IPS-NIHi7 (cell line): ENCODE results near the gene PRDM8.
"Not testable (repeated sequence)": the region's sequence is repeated elsewhere in the genome, so short reads cannot be mapped to it uniquely, and the experiment has no call there.

Source experiments
- DNase-seq: peaks from one replicate; pipeline ENCODE4 v3.0.0; 2012; ENCODE audit warnings: mixed read lengths; ENCODE audit errors: extremely low spot score

Gene PRDM8

GRCh38 chr4:80196922-80197573, at the start of gene PRDM8:
Gene PRDM8 (plus strand): TSS chr4:80197503. CDS start chr4:80200081, 2,578 bp downstream.
- DNase-seq = peak; percentile 15

DNA sequence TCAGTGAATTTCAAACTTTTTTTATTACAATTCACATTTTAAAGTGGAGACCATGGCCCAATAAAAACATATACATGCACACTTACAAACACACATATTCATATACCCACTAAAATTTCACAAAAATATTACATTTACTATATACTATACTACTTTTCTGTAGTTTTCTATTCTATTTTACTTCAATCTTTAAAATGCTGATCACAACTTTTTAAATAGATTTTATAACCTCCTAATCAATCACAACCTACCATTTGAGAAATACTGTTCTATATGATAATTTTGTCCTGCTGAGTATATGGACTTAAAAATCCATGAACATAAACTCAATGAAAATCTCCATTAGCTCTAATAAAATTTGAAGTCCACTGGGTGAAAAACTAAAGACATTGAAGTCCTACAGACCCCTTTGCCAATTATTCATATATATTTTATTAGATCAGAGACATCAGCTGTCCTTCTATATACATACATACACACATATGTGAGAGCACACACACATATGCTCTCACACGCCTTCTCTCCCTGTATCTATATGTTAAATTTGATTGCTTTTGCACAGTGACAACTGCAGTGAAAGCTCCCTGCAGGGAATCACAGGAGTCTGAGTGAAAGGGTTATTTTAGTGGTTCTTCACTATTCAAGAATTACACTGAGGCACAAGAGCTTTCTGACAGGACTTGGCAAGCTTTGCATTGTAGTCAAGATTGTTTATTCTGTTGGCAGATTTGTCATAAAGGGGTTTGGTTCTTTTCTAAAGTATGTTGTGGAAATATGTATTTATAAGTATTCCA, 46.7 kb upstream of the PRDM8 start:
- no peak for DNase-seq

- no peak for DNase-seq
Observed at GRCh38 chr4:80151981-80152380, 45.3 kb upstream of the PRDM8 start.

- DNase-seq = no peak
Observed at GRCh38 chr4:80153874-80154544, 43.3 kb upstream of the PRDM8 start.

GRCh38 chr4:80154545-80154933, 42.8 kb upstream of the PRDM8 start:
- DNase-seq = no peak

GRCh38 chr4:80155316-80155982, 41.9 kb upstream of the PRDM8 start:
- no peak for DNase-seq

GRCh38 chr4:80156410-80156809, 40.9 kb upstream of the PRDM8 start:
- DNase-seq = no peak

DNA sequence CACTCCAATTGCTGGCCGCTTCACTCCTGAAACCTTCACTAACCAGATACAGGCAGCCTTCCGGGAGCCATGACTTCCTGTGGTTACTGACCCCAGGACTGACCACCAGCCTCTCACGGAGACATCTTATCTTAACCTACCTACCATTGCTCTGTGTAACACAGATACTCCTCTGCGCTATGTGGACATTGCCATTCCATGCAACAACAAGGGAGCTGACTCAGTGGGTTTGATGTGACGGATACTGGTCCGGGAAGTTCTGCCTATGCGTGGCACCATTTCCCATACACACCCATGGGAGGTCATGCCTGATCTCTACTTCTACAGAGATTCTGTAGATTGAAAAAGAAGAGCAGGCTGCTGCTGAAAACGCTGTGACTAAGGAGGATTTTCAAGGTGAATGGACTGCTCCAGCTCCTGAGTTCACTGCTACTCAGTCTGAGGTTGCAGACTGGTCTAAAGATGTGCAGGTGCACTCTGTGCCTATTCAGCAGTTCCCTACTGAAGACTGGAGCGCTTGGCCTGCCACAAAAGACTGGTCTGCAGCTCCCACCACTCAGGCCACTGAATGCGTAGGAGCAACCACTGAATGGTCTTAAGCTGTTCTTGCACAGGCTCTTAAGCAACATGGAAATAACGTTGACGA, 35.8 kb upstream of the PRDM8 start:
- no peak for DNase-seq

GRCh38 chr4:80162418-80162817, 34.9 kb upstream of the PRDM8 start:
- no peak for DNase-seq

DNA sequence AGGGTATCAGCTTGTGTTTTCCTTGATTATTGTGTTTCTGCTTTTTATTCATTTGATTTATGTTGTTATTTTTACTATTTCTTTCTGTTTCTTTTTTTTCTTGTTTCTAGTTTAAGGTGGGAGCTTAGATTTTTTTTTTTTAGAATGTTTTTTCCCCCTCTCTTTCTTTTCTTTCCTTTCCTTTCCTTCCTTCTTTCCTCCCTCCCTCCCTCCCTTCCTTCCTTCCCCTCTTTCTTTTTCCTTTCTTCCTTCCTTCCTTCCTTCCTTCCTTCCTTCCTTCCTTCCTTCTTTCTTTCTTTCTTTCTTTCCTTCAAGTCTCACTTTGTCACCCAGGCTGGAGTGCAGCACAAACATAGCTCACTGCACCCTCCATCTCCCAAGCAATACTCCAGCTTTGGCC, 31.4 kb upstream of the PRDM8 start:
- DNase-seq = no peak

- DNase-seq = no peak
Observed at GRCh38 chr4:80171251-80171650, 26.1 kb upstream of the PRDM8 start.

- DNase-seq = no peak
Observed at GRCh38 chr4:80171656-80172055, 25.6 kb upstream of the PRDM8 start.

- no peak for DNase-seq
Observed at GRCh38 chr4:80172203-80172602, 25.1 kb upstream of the PRDM8 start.

DNA sequence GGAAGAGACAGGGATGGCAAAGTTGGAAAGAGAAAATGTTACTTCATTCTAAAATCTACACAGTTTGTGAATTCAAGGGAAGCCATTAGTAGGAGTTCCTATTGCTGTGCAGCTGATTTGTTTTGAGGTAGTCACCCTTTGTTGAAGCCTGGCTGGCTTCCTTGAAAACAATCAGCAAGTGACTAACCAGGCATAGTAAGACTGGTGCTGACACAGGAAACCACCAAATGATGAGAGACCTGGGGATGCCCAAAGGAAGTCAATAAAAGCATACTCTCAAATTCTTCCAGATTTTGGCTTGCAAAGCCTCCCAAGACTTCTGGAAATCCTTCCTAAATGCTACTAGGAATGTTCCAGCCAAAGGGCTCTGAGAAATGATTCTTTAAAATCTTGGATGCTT, 23.9 kb upstream of the PRDM8 start:
- DNase-seq = no peak

- no peak for DNase-seq
Observed at GRCh38 chr4:80173841-80174240, 23.5 kb upstream of the PRDM8 start.

- not testable (repeated sequence) for DNase-seq
Observed at GRCh38 chr4:80177793-80178192, 19.5 kb upstream of the PRDM8 start.

DNA sequence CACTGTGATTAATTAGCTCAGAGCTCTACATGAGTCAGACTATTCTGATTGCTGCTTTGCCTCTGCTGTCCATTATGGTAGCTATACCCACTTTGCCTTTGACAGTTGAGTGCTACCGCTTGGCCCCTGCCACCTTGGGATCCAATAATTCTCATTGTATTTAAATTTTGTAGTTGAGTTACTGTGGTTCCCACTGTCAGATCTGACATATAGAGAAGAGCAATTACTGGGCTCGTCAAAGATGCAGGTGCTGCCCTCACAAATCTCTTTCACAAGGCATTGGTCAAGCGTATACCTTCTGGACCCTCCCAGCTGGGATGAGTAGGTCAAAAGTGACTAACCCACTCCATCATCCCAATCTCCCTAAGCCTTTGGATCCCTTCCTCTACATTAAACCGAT, 18.3 kb upstream of the PRDM8 start:
- no peak for DNase-seq

GRCh38 chr4:80179637-80180161, 17.6 kb upstream of the PRDM8 start:
- DNase-seq = no peak

DNA sequence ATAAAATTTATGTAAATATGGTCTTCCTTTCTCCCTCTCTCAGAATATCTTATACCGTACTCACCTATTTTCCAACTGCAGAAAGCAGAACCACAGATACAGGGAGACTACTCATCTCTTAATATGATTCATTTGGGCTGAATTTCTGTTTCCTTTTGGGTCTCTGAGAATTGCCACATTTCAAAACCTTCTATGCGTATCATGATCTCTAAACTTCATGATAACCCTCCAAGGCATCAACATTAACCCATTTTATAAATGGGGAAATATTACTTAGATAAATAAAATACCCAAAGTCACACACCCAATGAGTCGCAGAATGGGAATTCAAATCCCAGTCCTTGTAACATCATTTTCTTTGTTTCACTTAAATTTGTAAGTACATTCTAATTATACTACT, 16.6 kb upstream of the PRDM8 start:
- no peak for DNase-seq

DNA sequence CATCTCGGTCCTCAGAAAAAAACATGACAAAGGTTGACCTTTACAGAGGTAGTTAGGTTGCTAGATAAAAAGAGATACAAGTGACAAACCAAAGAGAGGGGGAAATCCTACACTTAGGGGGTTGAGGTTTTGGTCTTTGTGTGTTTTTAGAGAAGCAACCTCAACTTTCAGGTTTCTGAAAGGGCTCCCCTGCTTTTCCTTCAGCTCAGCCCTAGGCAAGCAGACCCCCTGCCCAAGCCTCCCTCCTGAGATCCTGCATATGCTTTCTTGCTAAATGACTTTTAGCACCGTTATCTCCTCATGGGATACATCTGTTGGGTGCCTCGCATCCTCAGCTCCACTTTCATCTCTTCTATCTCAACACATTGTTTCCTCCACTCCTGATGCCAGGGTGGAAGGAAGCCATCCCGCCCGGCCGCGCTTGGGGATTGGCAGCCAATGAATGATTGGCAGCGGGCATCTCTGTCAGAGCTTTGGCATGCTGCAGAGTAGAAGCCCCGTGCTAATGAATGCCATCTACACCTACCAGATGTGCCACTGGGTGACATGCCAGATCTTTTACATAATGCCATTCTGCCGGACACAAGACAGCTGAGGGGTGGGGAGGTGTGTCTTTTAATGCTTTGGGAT, 15.0 kb upstream of the PRDM8 start:
- no peak for DNase-seq
